PC-3 (cell line): ENCODE results near the gene CLEC14A. TPM values are rescaled to one million over a fixed set of nuclear protein-coding genes. Genes with fewer than 3 reads are reported as not detected.

ENCODE experiments used
- ATAC-seq: fragments of 200-7000 bp; cut with Tn5 transposase; 2 replicates; pipeline ENCODE4 v1.9.1; 2020; ENCODE audit warnings: mild to moderate bottlenecking, moderate library complexity
- BruUV-seq: library from RNA; stranded (reverse); fragments of 400-500 nt; replicated peaks from 2 replicates; lab custom pipeline; 2021; lab: Mats Ljungman, UMichigan
- CTCF ChIA-PET: fragments of 300-600 bp; sonication (Branson Sonifier 250); formaldehyde crosslinking; loops from one replicate; lab custom pipeline; 2022; ENCODE audit warnings: antibody characterized with exemption; lab: Charles Lee
- POLR2A ChIA-PET: fragments of 300-600 bp; sonication (Branson Sonifier 250); formaldehyde crosslinking; loops from one replicate; lab custom pipeline; 2022; ENCODE audit warnings: antibody characterized with exemption; ENCODE audit not compliant: unreplicated experiment; lab: Charles Lee
- DNase-seq: peaks from one replicate; pipeline ENCODE4 v3.0.0-alpha.2; 2015
- H2AFZ ChIP-seq: fragments of 300-600 bp; sonication (generic); 2 replicates; pipeline ENCODE4 v1.6.0; 2016; ENCODE audit warnings: antibody characterized with exemption, low read length
- H3F3A ChIP-seq: fragments of 300-600 bp; sonication (generic); one replicate; pipeline ENCODE4 v1.6.0; 2017; ENCODE audit warnings: antibody characterized with exemption, low read length, control low read depth, mild to moderate bottlenecking; ENCODE audit not compliant: unreplicated experiment
- H3K27ac ChIP-seq: fragments of 300-600 bp; sonication (generic); 2 replicates; pipeline ENCODE4 v1.5.1; 2016; ENCODE audit warnings: mild to moderate bottlenecking, low read length
- H3K27me3 ChIP-seq: fragments of 300-600 bp; sonication (generic); 2 replicates; pipeline ENCODE4 v1.6.1; 2016; ENCODE audit warnings: low read length, mixed read lengths
- H3K36me3 ChIP-seq: fragments of 300-600 bp; sonication (generic); 2 replicates; pipeline ENCODE4 v1.6.1; 2016; ENCODE audit warnings: low read depth, mixed run types, low read length, mixed read lengths
- H3K4me1 ChIP-seq: fragments of 300-600 bp; sonication (generic); 2 replicates; pipeline ENCODE4 v1.5.1; 2016; ENCODE audit warnings: low read length; ENCODE audit not compliant: insufficient read depth
- H3K4me2 ChIP-seq: fragments of 300-600 bp; sonication (generic); 2 replicates; pipeline ENCODE4 v1.6.0; 2016; ENCODE audit warnings: low read length
- H3K4me3 ChIP-seq: fragments of 300-600 bp; sonication (generic); 2 replicates; pipeline ENCODE4 v1.5.1; 2016; ENCODE audit warnings: mild to moderate bottlenecking, low read length, mixed read lengths
- H3K79me2 ChIP-seq: fragments of 300-600 bp; sonication (generic); 2 replicates; pipeline ENCODE4 v1.6.1; 2017; ENCODE audit warnings: low read length, mixed read lengths
- H3K9ac ChIP-seq: fragments of 300-600 bp; sonication (generic); 2 replicates; pipeline ENCODE4 v1.6.0; 2016; ENCODE audit warnings: mild to moderate bottlenecking, low read length
- H3K9me2 ChIP-seq: fragments of 300-600 bp; sonication (generic); replicated peaks from 2 replicates; pipeline ENCODE4 v1.6.1; 2016; ENCODE audit warnings: mixed run types, low read length, mixed read lengths
- H3K9me3 ChIP-seq: fragments of 300-600 bp; sonication (generic); 2 replicates; pipeline ENCODE4 v1.6.1; 2016; ENCODE audit warnings: low read length, mixed read lengths
- H4K20me1 ChIP-seq: fragments of 300-600 bp; sonication (generic); 2 replicates; pipeline ENCODE4 v1.6.1; 2016; ENCODE audit warnings: low read length, mixed read lengths
- CTCF ChIP-seq: fragments of 300-600 bp; sonication (generic); conservative IDR thresholded peaks from 2 replicates; pipeline ENCODE4 v1.5.1; 2017; ENCODE audit warnings: antibody characterized with exemption, low read depth, mild to moderate bottlenecking, low read length
- EZH2 ChIP-seq: fragments of 300-600 bp; sonication (generic); IDR thresholded peaks from one replicate; pipeline ENCODE4 v1.6.1; 2017; ENCODE audit warnings: antibody characterized with exemption, mild to moderate bottlenecking, low read length; ENCODE audit not compliant: unreplicated experiment
- EZH2phosphoT487 ChIP-seq: fragments of 300-600 bp; sonication (generic); IDR thresholded peaks from 2 replicates; pipeline ENCODE4 v1.6.1; 2018; ENCODE audit warnings: mild to moderate bottlenecking, antibody characterized with exemption, low read length, borderline replicate concordance
- intact Hi-C: fragments of 100-400 bp; cut with micrococcal nuclease; formaldehyde crosslinking; loops from 2 replicates; pipeline ENCODE4 v1.9.0; 2023
- total RNA-seq: library from RNA; depleted of rRNA; stranded (reverse); fragments of >200 nt; gene quantifications from 2 replicates; pipeline ENCODE4 v1.2.3, GENCODE V29; 2014

CLEC14A gene
- total RNA-seq, 1 experiment from 2014 or later = not detected

GRCh38 chr14:38209572-38210557, 46.0 kb downstream of the CLEC14A start:
- Histone ChIP-seq H3K36me3 (no peaks in the 10 kb centered on the region), H3F3A (no peaks in the 10 kb centered on the region), H3K27ac (no peak overlapping the region), H3K4me1 (peaks cover 7% of the 10 kb centered on the region; the same call in 1 of the 2 replicates), H3K27me3 (peaks cover 51% of the 10 kb centered on the region), H4K20me1 (no peaks in the 10 kb centered on the region), H3K9ac (no peak overlapping the region), H3K4me3 (no peak overlapping the region; the same call in 1 of the 2 replicates), H2AFZ (no peak overlapping the region), H3K9me3 (no peaks in the 10 kb centered on the region), H3K9me2 (no peaks in the 10 kb centered on the region), H3K4me2 (no peak overlapping the region; the same call in 1 of the 2 replicates), H3K79me2 (no peaks in the 10 kb centered on the region)
- ChIA-PET POLR2A (no interaction called here), CTCF (no interaction called here)
- intact Hi-C loops = no loop called here
- ATAC-seq (peak; percentile 61), DNase-seq (peak; percentile 71)
- no TSS peak for BruUV-seq
- no peak for TF ChIP-seq EZH2
- TF ChIP-seq CTCF = no peak
- TF ChIP-seq EZH2phosphoT487 = no peak

- intact Hi-C loops = no loop called here
- ChIA-PET CTCF (no interaction called here), POLR2A (no interaction called here)
- no peak for DNase-seq
- TF ChIP-seq EZH2phosphoT487 (0 out of 2 replicates have a peak, but pooled peaks have one; percentile 14), EZH2 (no peak)
- peak overlapping the region; percentile 69 for H2AFZ ChIP-seq
- no peak for ATAC-seq
- peak overlapping the region; percentile 62 for H3K4me3 ChIP-seq
- H3K36me3 ChIP-seq = no peaks in the 10 kb centered on the region
- H3K9ac ChIP-seq = no peak overlapping the region
- no peaks in the 10 kb centered on the region for H3K79me2 ChIP-seq
- H3K27me3 ChIP-seq = peaks cover 51% of the 10 kb centered on the region
- BruUV-seq = no TSS peak
- no peaks in the 10 kb centered on the region for H4K20me1 ChIP-seq
- H3K4me1 ChIP-seq = peaks cover 7% of the 10 kb centered on the region; the same call in 1 of the 2 replicates
- no peaks in the 10 kb centered on the region for H3K9me3 ChIP-seq
- H3K27ac ChIP-seq = no peak overlapping the region
- no peaks in the 10 kb centered on the region for H3K9me2 ChIP-seq
- peak overlapping the region; percentile 81 for H3K4me2 ChIP-seq
- no peaks in the 10 kb centered on the region for H3F3A ChIP-seq
These were observed 47.0 kb downstream of the CLEC14A start for GRCh38 chr14:38208618-38209562.
